GM19043 (cell line): ENCODE measurements around the gene AP1G1.
"Not testable (repeated sequence)": the region's sequence is repeated elsewhere in the genome, so short reads cannot be mapped to it uniquely, and the experiment has no call there.

Experiments used
- ATAC-seq: cut with Tn5 transposase; IDR thresholded peaks from one replicate; pipeline ENCODE4 v1.9.1; 2021; ENCODE audit warnings: low read depth; ENCODE audit not compliant: unreplicated experiment

AP1G1 gene

DNA sequence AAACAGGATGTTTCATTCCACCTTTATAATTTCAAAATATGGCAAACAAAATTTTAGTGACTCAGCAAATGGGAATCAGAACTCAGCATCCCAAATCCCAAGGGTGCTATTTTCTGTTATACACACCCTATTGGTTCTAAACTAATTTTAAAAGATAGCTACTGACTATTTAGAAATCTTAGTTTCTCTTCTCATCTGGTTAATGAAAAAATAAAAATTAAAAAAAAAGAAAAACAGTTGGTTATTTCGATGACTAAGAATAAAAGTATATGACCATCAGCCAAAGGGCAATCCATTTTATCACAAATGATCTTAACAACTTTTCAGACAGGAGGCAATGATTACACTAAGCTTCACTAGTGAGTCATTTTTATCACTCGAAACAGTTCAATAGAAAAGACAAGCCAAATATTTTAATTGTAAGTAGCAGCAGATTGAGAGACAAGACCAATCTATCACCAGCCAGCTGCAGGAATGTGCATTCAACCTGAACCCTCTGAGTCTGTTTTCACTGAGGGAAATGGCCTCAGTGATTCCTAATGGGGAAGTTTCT lies 99.3 kb downstream of the AP1G1 start:
- no peak for ATAC-seq

DNA sequence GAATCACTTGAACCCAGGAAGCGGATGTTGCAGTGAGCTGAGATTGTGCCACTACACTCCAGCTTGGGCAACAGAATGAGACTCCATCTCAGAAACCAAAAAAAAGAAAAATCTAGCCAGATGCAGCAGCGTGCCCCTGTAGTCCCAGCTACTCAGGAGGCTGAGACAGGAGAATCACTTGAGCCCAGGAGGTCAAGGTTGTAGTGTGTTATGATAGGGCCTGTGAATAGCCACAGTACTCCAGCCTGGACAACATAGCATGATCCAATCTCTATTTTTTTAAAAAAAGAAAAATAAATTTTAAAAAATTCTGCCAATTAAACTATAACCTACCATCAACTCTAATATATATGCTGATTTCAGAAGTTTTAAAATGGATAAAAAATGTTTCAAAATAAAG lies 99.9 kb downstream of the AP1G1 start:
- no peak for ATAC-seq

DNA sequence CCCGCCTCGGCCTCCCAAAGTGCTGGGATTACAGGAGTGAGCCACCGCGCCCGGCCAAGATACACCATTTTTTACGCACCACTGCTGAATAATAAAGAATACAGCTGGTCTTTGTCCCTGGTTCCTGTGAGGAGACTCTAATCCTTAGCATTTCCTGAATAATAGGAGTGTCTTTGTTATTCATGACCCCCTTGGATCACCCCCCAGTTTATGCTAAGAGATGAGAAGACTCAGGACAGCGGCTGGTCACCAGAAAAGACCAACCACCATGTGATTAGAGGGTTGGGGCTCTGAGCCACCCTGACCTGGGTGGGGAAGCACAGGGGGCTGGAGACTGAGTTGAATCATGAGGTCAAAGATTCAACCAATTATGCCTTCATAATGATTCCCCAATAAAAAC lies 101.4 kb downstream of the AP1G1 start:
- ATAC-seq = no peak

DNA sequence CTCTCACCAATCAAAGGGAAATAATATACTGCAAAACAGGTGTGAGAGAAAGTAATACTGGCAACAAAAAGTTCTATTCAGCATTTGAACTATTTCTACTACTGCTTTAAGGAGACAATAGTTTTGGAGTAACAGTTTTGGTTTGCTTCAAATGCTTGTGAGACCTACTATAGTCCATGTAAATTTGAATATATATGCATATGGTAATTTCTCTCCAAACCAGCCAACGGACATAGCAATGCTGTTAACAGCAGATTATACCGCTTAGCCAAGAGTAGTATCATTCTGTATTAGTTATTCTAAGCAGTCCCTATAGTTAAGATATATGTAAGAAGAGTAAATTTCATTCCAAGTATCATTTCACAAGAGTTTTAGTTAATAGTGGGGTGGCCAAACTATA lies 102.6 kb downstream of the AP1G1 start:
- no peak for ATAC-seq

DNA sequence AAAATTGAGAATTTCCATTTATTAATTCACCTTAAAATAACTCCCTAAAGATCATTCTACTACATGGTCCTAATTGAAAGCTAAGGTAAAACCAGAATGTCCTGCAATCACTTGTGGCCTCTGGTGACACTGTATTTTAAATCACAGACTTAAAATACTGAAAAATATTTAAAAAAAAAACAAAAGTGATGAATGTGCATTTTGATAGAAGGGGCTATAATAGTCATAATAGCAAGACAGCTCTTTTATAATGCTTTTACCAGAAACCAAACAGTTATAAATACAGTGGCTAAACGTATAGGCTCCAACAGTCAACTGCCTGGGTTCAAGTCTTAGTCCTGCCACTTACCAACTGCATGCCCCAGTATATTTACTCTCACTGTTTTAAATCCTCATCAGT lies 105.3 kb downstream of the AP1G1 start:
- no peak for ATAC-seq

DNA sequence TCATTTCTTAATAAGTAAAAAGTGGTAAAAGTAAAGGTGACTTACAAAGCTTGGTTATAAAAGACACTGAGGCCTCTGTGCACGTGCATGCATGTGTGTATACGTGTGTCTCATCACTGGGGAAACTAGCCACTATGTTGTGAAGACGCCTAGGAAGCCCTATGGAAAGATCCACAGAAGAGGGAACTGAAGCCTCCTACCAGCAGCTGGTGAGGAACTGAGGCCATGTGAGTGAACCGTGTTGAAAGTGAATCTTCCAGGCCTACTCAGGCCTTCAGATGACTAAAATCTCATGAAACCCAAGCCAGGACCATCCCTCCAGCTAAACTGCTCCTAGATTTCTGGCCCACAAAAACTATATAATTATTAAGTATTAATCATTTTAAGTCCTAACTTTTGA lies 107.8 kb downstream of the AP1G1 start:
- no peak for ATAC-seq

DNA sequence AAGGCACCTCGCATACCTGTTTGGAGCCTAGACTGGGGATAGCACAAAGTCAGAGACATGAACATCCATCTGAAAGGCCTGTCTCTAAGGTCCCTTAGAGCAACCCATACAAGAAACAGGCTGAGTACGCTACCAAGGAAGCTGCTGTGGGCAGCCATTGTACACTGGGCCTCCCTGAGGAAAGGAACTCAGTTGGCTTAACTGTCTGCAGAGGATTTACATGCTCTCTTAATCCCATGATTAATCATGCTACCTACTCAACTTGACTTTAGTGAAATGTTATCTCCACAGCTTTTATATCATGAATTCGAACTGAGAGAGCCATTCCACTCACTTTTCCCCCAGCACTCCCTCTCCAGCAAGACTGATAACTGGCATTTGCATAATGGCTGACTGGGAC lies 110.1 kb downstream of the AP1G1 start:
- ATAC-seq = no peak

DNA sequence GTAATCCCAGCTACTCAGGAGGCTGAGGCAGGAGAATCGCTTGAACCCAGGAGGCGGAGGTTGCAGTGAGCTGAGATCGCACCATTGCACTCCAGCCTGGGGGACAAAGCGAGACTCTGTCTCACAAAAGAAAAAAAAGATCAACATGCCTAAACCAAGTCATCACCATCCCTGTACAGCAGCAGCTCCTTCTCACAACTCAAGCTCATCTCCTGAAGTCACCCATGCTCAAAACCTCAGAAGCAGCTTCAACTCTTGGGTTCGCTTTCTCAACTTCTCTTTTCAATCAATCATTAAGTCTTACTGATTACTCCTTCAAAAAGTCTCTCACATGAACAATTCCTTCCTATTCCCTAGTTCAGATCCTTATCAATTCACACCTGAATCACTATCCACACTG lies 115.5 kb downstream of the AP1G1 start:
- ATAC-seq = no peak

DNA sequence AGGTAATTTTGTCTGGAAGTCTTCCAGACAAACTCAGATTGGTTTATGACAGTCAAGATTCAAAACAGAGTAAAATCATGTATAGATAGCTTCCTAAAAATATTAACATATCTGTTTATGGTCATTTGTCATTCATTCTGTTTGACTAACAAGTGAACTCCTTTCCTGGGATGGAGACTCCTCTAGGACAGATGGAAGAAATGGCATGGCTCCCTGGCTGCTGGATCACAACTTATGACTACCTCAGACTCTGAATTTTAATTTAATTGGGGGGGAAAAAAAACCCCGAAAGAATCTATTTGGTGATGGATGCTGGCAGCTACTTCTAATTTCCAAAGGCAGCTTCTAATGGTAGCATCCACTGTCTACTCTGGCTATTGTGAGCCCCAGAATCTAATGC lies 118.7 kb downstream of the AP1G1 start:
- no peak for ATAC-seq

DNA sequence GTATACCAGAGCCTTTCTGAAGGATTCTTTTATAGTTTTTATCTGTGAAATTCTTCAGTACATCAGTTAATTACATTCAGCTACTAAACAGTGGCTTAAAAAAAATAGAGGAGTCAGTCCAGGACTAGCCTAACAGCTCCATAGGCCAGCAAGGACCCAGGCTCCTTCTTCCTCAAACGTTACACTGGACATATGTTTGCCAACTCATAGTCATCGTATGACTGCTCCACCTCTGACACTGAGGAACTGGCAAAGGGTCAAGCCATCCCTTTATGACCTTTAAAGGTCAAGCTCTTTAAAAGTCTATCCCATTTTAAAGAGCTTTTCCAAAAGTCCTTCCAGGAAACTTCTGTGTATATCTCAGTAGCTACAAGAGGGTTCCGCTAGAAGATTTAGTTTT lies 120.8 kb downstream of the AP1G1 start:
- ATAC-seq = no peak

DNA sequence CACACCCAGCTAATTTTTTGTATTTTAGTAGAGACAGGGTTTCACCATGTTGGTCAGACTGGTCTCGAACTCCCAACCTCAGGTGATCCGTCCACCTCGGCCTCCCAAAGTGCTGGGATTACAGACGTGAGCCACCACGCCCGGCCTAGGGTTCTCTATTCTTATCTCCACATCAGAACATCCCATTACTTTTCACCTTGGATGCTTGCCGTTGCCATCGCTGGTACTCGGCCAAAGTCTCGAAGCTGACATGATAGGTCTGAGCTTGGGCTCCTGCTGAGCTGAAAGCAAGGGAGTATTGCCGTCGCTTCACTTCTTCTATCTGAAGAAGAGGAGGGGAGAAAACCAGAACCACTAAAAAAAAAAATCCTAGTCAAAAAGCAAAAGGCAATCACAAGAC lies 124.4 kb downstream of the AP1G1 start:
- not testable (repeated sequence) for ATAC-seq

DNA sequence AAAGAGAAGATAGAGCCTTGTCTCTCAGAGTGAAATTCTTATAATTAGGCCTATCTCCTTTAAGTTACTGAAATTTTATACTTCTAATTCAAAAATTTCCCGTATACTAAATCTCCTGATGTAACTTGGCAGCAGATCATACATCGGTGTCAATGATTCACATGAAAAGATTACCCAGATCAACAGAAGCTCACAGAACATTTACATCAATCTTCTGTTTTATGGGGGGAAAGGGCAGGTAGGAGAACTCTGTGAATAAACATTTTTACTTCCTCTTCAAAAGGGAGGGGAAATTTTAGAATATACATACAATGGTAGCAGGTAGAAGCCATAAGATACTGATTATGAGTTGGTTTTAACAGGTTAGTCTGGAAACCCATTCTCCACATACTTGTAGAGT lies 127.3 kb downstream of the AP1G1 start:
- no peak for ATAC-seq
